K562 (cell line): ENCODE data around the gene CCDC137. TPM values are rescaled to one million over a fixed set of nuclear protein-coding genes. Genes with fewer than 3 reads are reported as not detected.
A peak's percentile ranks its signal among the peaks of the same experiment; 100 is the strongest.

Experiments used
- CBFA2T3 ChIP-seq: fragments of 450-650 bp; IDR thresholded peaks from 2 replicates; pipeline ENCODE4 v1.6.1; 2017
- CBX3 ChIP-seq, 2 experiments: IDR thresholded peaks; 1 replicate in 1 of 2; 2 replicates in 1 of 2; pipeline ENCODE4 v1.6.1; 2012; ENCODE audit warnings: inconsistent platforms in 2 of 2, low read length in 2 of 2, borderline replicate concordance in 1 of 2, control low read depth in 1 of 2
- EP400 ChIP-seq: fragments of 450-650 bp; IDR thresholded peaks from 2 replicates; pipeline ENCODE4 v1.6.1; 2017; ENCODE audit warnings: antibody characterized with exemption, mild to moderate bottlenecking, moderate library complexity
- ETV6 ChIP-seq, 3 experiments: fragments of 150-350 bp in 1 of 3; sonication (generic) in 1 of 3; formaldehyde crosslinking in 1 of 3; IDR thresholded peaks; 2 replicates each; pipeline versions ENCODE4 v1.6.1 to v1.8.0; 2014 to 2022; ENCODE audit warnings: borderline replicate concordance in 2 of 3, low read depth in 2 of 3, antibody characterized with exemption in 1 of 3, low read length in 1 of 3, mild to moderate bottlenecking in 1 of 3, missing genetic modification reagents in 1 of 3
- MCM3 ChIP-seq: fragments of 450-650 bp; IDR thresholded peaks from 2 replicates; pipeline ENCODE4 v1.6.1; 2016
- MCM5 ChIP-seq: fragments of 450-650 bp; IDR thresholded peaks from 2 replicates; pipeline ENCODE4 v1.6.1; 2016; ENCODE audit warnings: low read depth
- NFATC3 ChIP-seq: fragments of 450-650 bp; IDR thresholded peaks from 2 replicates; pipeline ENCODE4 v1.6.1; 2017; ENCODE audit warnings: mild to moderate bottlenecking
- POLR2H ChIP-seq: IDR thresholded peaks from 2 replicates; pipeline ENCODE4 v1.6.1; 2016; ENCODE audit warnings: missing genetic modification characterization, low read depth, mild to moderate bottlenecking, control low read depth, missing compliant biosample characterization, moderate library complexity
- RBM17 ChIP-seq: fragments of 200-400 bp; formaldehyde crosslinking; IDR thresholded peaks from 2 replicates; pipeline ENCODE4 v1.6.1; 2017; ENCODE audit warnings: low read depth, mild to moderate bottlenecking, low read length, borderline replicate concordance
- SAFB ChIP-seq: fragments of 200-400 bp; formaldehyde crosslinking; IDR thresholded peaks from 2 replicates; pipeline ENCODE4 v1.6.1; 2017; ENCODE audit warnings: low read depth, low read length, borderline replicate concordance
- SAP30 ChIP-seq: fragments of 200-600 bp; sonication (generic); IDR thresholded peaks from 2 replicates; pipeline ENCODE4 v1.6.1; 2012; ENCODE audit warnings: borderline replicate concordance, low read depth, mild to moderate bottlenecking, moderate library complexity, low read length, control low read depth, inconsistent platforms; ENCODE audit not compliant: insufficient read depth, poor library complexity, severe bottlenecking
- SMAD4 ChIP-seq: fragments of 250-450 bp; sonication (Bioruptor Pico); conservative IDR thresholded peaks from 2 replicates; pipeline ENCODE4 v1.8.0; 2021; ENCODE audit warnings: inconsistent platforms, mild to moderate bottlenecking, moderate library complexity
- ZFX ChIP-seq: sonication (generic); formaldehyde crosslinking; IDR thresholded peaks from 2 replicates; pipeline ENCODE4 v1.8.0; 2022; ENCODE audit warnings: mild to moderate bottlenecking, missing genetic modification reagents, moderate library complexity
- ZNF3 ChIP-seq: fragments of 250-450 bp; sonication (Bioruptor Pico); IDR thresholded peaks from 2 replicates; pipeline ENCODE4 v1.5.0; 2021; ENCODE audit warnings: mild to moderate bottlenecking, moderate library complexity
- ZNF324 ChIP-seq: fragments of 250-450 bp; sonication (Bioruptor Pico); IDR thresholded peaks from 2 replicates; pipeline ENCODE4 v1.4.0; 2020; ENCODE audit warnings: mild to moderate bottlenecking
- ZNF589 ChIP-seq: fragments of 200-800 bp; sonication (Bioruptor generic); IDR thresholded peaks from 2 replicates; pipeline ENCODE4 v1.6.1; 2016; ENCODE audit warnings: low read depth, missing genetic modification characterization, missing compliant biosample characterization
- ZNF699 ChIP-seq: fragments of 250-450 bp; sonication (Bioruptor Pico); IDR thresholded peaks from 2 replicates; pipeline ENCODE4 v1.8.0; 2021; ENCODE audit warnings: mild to moderate bottlenecking, moderate library complexity; ENCODE audit not compliant: insufficient replicate concordance
- ZSCAN29 ChIP-seq: fragments of 450-650 bp; IDR thresholded peaks from 2 replicates; pipeline ENCODE4 v1.6.1; 2017
- polyA plus RNA-seq, 8 experiments: library from polyadenylated mRNA; depleted of rRNA in 4 of 8; stranded (reverse) in 5 of 8; unstranded in 3 of 8; fragments of >200 nt; fragmentation: Nextera tagmentation in 2 of 8; fragmentation: Illumina TruSeq in 1 of 8; extraction: Ambion mirVana in 2 of 8; extraction: Trizol in 1 of 8; gene quantifications; 2 replicates each; pipeline versions ENCODE4 v1.2.1 to v1.2.3, GENCODE V29; 2011 to 2014; ENCODE audit warnings: inconsistent platforms in 1 of 8, missing spikeins in 1 of 8
- total RNA-seq, 7 experiments: library from RNA; depleted of rRNA in 6 of 7; stranded (reverse); fragments of >200 nt in 6 of 7; fragmentation: Illumina TruSeq in 2 of 7; extraction: Trizol in 2 of 7; gene quantifications; 2 replicates each; pipeline versions ENCODE4 v1.2.1 to v1.2.3, GENCODE V29; 2011 to 2021; ENCODE audit warnings: low replicate concordance in 1 of 7
- TF ChIP-seq, protein P1 (sequence below), 2 experiments: fragments of 450-650 bp in 1 of 2; IDR thresholded peaks; 2 replicates each; pipeline ENCODE4 v1.6.1; 2011 to 2017; ENCODE audit warnings: low read depth in 2 of 2, antibody characterized with exemption in 1 of 2, borderline replicate concordance in 1 of 2, low read length in 1 of 2, mild to moderate bottlenecking in 1 of 2, mixed read lengths in 1 of 2; ENCODE audit not compliant: control insufficient read depth in 1 of 2
- TF ChIP-seq, protein P2 (sequence below): sonication (generic); formaldehyde crosslinking; IDR thresholded peaks from 2 replicates; pipeline ENCODE4 v1.8.1; 2023; ENCODE audit warnings: mild to moderate bottlenecking, missing genetic modification reagents
- TF ChIP-seq, protein P3 (sequence below): fragments of 150-350 bp; conservative IDR thresholded peaks from 2 replicates; pipeline ENCODE4 v1.6.1; 2014; ENCODE audit warnings: low read length

Gene CCDC137
- total and polyA plus RNA-seq, 9 of the 15 experiments (the other 6 are each of a cell fraction or from before 2014, with no cell fraction given), result 2.3 to 68.1 (median 38.3) TPM

DNA sequence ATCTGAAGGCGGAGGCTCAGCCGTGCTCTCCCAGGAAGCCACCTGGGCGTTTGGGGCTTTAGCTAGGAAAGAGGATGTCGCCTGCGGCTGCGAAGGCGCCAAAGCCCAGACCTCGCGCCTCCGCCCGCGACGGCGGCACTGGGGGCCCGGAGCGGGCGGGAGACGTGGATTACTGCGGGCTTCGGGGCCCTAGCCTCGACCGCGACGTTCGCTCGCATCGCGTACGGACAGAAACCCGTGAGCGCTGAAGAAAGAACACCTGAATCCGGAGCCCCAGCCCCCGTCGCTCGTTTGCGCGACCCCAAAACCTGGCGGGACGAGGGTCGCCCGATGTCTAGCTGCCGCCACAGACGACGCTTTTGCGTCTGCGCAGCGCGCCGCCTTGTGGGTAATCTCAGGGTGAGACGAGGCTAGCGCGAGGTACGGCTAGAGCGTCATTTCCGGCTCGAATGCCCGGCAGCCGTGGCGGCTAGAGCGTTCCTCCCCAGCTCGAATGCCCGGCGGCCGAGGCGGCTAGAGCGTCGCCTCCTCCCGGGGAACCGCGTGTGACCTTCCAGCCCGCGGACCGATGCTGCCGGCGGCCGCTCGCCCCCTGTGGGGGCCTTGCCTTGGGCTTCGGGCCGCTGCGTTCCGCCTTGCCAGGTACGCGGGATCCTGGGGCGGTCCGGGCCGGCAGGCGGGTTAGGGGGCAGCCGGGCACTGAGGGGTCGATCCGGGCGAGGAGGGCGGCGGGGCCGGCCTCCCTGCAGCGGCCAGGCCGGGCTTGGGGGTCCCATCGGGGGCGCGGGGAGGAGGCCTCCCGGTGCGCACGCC is 36.6 kb downstream of the CCDC137 start, which contains the start of gene MRPL12 (continued):
- TF ChIP-seq ZNF699 (CRISPR knock-in tag) (no peak), SMAD4 (CRISPR knock-in tag) (peak; percentile 74), SAP30 (peak; percentile 46), CBFA2T3 (peak; percentile 7; the same call in 1 of the 2 replicates), ETV6 (IDR thresholded peaks at IDR 0.05; ENCODE audit: borderline replicate concordance in 1 of 2, low read depth in 2 of 2, low read length in 1 of 2) (no peak), ETV6 (CRISPR knock-in tag; IDR thresholded peaks at IDR 0.05; ENCODE audit: borderline replicate concordance) (no peak), CBX3 (IDR thresholded peaks at IDR 0.05; ENCODE audit: borderline replicate concordance in 1 of 2, low read length in 2 of 2) (no peak), NFATC3 (no peak), SAFB (no peak), ZNF324 (CRISPR knock-in tag) (no peak), POLR2H (tag) (peak; percentile 72), EP400 (peak; percentile 98), ZSCAN29 (no peak), MCM3 (no peak), ZNF3 (no peak), RBM17 (no peak), ZFX (CRISPR knock-in tag) (peak; percentile 89), MCM5 (no peak), ZNF589 (peak; percentile 46; the same call in 1 of the 2 replicates)
- TF ChIP-seq, protein P1, sequence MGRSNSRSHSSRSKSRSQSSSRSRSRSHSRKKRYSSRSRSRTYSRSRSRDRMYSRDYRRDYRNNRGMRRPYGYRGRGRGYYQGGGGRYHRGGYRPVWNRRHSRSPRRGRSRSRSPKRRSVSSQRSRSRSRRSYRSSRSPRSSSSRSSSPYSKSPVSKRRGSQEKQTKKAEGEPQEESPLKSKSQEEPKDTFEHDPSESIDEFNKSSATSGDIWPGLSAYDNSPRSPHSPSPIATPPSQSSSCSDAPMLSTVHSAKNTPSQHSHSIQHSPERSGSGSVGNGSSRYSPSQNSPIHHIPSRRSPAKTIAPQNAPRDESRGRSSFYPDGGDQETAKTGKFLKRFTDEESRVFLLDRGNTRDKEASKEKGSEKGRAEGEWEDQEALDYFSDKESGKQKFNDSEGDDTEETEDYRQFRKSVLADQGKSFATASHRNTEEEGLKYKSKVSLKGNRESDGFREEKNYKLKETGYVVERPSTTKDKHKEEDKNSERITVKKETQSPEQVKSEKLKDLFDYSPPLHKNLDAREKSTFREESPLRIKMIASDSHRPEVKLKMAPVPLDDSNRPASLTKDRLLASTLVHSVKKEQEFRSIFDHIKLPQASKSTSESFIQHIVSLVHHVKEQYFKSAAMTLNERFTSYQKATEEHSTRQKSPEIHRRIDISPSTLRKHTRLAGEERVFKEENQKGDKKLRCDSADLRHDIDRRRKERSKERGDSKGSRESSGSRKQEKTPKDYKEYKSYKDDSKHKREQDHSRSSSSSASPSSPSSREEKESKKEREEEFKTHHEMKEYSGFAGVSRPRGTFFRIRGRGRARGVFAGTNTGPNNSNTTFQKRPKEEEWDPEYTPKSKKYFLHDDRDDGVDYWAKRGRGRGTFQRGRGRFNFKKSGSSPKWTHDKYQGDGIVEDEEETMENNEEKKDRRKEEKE (IDR thresholded peaks at IDR 0.05; ENCODE audit: borderline replicate concordance in 1 of 2, control insufficient read depth in 1 of 2, low read depth in 2 of 2, low read length in 1 of 2), result peak in 1 of 2 experiments; percentile 32; a peak in 1 of 4 replicates
- TF ChIP-seq, protein P2, sequence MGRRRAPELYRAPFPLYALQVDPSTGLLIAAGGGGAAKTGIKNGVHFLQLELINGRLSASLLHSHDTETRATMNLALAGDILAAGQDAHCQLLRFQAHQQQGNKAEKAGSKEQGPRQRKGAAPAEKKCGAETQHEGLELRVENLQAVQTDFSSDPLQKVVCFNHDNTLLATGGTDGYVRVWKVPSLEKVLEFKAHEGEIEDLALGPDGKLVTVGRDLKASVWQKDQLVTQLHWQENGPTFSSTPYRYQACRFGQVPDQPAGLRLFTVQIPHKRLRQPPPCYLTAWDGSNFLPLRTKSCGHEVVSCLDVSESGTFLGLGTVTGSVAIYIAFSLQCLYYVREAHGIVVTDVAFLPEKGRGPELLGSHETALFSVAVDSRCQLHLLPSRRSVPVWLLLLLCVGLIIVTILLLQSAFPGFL, result no peak
- TF ChIP-seq, protein P3, sequence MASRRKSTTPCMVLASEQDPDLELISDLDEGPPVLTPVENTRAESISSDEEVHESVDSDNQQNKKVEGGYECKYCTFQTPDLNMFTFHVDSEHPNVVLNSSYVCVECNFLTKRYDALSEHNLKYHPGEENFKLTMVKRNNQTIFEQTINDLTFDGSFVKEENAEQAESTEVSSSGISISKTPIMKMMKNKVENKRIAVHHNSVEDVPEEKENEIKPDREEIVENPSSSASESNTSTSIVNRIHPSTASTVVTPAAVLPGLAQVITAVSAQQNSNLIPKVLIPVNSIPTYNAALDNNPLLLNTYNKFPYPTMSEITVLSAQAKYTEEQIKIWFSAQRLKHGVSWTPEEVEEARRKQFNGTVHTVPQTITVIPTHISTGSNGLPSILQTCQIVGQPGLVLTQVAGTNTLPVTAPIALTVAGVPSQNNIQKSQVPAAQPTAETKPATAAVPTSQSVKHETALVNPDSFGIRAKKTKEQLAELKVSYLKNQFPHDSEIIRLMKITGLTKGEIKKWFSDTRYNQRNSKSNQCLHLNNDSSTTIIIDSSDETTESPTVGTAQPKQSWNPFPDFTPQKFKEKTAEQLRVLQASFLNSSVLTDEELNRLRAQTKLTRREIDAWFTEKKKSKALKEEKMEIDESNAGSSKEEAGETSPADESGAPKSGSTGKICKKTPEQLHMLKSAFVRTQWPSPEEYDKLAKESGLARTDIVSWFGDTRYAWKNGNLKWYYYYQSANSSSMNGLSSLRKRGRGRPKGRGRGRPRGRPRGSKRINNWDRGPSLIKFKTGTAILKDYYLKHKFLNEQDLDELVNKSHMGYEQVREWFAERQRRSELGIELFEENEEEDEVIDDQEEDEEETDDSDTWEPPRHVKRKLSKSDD, result no peak
